AG09309 (cell line): ENCODE measurements around the gene TMEM121B.

ENCODE experiments used
- DNase-seq: peaks from one replicate; pipeline ENCODE4 v3.0.0-alpha.2; 2010; ENCODE audit warnings: low read depth
- H3K4me3 ChIP-seq: 2 replicates; pipeline ENCODE4 v1.5.1; 2011; ENCODE audit warnings: mild to moderate bottlenecking, low read depth, low read length, moderate library complexity; ENCODE audit not compliant: control insufficient read depth
- CTCF ChIP-seq: IDR thresholded peaks from 2 replicates; pipeline ENCODE4 v1.5.1; 2011; ENCODE audit warnings: mild to moderate bottlenecking, low read depth, low read length, inconsistent platforms; ENCODE audit not compliant: insufficient read depth, control insufficient read depth; ENCODE audit errors: missing control alignments

TMEM121B gene

GRCh38 chr22:17105143-17106129 lies 15.7 kb downstream of the TMEM121B start:
- DNase-seq: no peak
- TF ChIP-seq CTCF: no peak
- no peak overlapping the region for H3K4me3 ChIP-seq

DNA sequence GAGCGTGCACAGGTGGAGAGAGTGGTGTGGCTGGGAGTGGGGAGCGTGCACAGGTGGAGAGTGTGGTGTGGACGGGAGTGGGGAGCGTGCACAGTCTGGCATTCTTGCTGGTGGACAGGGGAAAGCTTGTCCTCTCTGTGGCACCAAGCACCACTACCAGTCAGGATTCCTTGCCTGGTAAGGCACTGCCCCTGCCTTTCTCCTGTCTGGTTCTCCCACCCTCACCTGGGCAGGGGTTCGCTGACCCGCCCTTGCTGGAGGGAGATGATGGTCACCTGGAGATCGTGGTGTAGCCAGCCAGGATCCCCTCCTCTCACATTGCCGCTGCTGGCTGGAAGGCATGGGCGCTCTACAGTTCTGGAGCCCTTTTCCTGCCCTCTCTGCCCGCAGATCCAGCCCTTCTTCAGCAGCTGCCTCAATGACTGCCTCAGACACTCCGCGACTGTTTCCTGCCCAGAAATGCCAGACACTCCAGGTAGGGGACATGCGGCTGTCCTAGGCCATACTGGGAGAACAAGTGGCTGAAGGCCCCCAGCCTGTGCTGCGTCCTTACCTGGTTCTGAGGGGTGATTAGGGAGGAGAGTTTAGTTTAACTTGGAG lies 16.7 kb downstream of the TMEM121B start:
- no peak overlapping the region for H3K4me3 ChIP-seq
- no peak for TF ChIP-seq CTCF
- DNase-seq: no peak

DNA sequence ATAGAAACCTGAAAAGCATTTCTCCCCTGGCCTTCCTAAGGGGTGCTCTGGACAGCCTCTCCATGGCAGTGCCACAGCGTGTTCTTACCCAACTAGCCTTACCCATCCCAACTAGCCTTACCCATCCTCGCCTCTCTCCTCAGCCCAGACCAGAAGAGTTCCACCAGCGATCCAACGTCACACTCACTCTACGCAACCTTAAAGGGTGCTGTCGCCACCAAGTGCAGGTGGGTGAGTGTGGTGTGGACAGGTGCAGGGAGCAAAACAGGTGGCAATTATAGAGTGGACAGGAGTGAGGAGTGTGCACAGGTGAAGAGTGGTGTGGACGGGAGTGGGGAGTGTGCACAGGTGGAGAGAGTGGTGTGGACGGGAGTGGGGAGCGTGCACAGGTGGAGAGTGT lies 17.8 kb downstream of the TMEM121B start:
- H3K4me3 ChIP-seq: no peak overlapping the region
- no peak for TF ChIP-seq CTCF
- no peak for DNase-seq

- DNase-seq: no peak
Measured at GRCh38 chr22:17102297-17102667, 18.9 kb downstream of the TMEM121B start.

GRCh38 chr22:17101475-17102296 lies 19.5 kb downstream of the TMEM121B start:
- no peak overlapping the region for H3K4me3 ChIP-seq
- TF ChIP-seq CTCF: no peak
- DNase-seq: no peak

More at GRCh38 chr22:17102297-17102667, 18.9 kb downstream of the TMEM121B start:
- no peak for TF ChIP-seq CTCF
- no peak overlapping the region for H3K4me3 ChIP-seq

- no peak for TF ChIP-seq CTCF
- DNase-seq: no peak
- H3K4me3 ChIP-seq: no peak overlapping the region
Measured at GRCh38 chr22:17100621-17101020, 20.5 kb downstream of the TMEM121B start.
